Fibroblast of pulmonary artery (primary cell): Measurements from ENCODE around the gene SPSB1.

Experiments used
- DNase-seq: peaks from one replicate; pipeline ENCODE4 v3.0.0-alpha.2; 2010; ENCODE audit warnings: low read depth
- H3K4me3 ChIP-seq: replicated peaks from 2 replicates; pipeline ENCODE4 v1.5.1; 2011; ENCODE audit warnings: low read depth, mild to moderate bottlenecking, control low read depth, low read length, moderate library complexity
- TF ChIP-seq, protein P1 (sequence below): IDR thresholded peaks from 2 replicates; pipeline ENCODE4 v1.5.1; 2011; ENCODE audit warnings: mild to moderate bottlenecking, control low read depth, low read length, inconsistent platforms; ENCODE audit errors: missing control alignments

SPSB1 gene

DNA sequence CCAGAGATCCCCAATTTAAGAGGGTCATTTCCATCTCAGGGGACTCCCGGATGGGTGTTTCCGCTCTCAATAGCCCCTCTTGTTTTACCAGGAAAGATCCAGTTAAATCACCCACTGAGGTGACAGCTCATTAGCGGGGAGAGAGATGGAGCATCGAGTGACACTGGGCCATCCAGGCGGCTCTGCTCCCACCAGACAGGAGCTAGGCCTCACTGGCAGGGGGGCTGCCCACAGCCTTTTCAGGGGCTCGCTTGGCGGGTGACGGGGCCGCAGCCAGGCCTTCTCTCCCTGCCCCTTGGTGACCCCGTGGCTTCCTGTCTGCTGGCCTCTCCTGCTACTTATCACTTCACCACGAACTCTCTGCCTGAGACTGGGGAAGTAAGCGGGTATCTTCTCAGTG lies 26.7 kb upstream of the SPSB1 start:
- no peak overlapping the region for H3K4me3 ChIP-seq
- TF ChIP-seq, protein P1, sequence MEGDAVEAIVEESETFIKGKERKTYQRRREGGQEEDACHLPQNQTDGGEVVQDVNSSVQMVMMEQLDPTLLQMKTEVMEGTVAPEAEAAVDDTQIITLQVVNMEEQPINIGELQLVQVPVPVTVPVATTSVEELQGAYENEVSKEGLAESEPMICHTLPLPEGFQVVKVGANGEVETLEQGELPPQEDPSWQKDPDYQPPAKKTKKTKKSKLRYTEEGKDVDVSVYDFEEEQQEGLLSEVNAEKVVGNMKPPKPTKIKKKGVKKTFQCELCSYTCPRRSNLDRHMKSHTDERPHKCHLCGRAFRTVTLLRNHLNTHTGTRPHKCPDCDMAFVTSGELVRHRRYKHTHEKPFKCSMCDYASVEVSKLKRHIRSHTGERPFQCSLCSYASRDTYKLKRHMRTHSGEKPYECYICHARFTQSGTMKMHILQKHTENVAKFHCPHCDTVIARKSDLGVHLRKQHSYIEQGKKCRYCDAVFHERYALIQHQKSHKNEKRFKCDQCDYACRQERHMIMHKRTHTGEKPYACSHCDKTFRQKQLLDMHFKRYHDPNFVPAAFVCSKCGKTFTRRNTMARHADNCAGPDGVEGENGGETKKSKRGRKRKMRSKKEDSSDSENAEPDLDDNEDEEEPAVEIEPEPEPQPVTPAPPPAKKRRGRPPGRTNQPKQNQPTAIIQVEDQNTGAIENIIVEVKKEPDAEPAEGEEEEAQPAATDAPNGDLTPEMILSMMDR: no peak
- no peak for DNase-seq

DNA sequence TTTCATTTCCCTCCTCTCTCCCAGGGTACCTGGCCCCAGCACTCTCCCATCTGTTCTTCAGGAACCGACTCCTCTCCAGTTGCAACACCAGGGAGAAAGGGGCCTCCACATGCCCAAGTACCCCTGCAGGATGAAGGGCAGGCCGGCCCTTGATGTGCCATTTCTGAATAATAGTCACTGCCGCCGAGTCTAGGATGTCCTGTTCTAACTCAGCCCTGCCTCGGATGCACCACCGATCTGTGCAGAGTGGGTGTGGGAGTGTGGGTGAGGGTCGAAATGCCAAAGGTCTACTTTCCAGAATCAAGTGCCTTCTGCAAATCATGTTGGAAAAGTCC lies 25.4 kb upstream of the SPSB1 start:
- no peak for DNase-seq
- TF ChIP-seq, protein P1: no peak
- no peak overlapping the region for H3K4me3 ChIP-seq

DNA sequence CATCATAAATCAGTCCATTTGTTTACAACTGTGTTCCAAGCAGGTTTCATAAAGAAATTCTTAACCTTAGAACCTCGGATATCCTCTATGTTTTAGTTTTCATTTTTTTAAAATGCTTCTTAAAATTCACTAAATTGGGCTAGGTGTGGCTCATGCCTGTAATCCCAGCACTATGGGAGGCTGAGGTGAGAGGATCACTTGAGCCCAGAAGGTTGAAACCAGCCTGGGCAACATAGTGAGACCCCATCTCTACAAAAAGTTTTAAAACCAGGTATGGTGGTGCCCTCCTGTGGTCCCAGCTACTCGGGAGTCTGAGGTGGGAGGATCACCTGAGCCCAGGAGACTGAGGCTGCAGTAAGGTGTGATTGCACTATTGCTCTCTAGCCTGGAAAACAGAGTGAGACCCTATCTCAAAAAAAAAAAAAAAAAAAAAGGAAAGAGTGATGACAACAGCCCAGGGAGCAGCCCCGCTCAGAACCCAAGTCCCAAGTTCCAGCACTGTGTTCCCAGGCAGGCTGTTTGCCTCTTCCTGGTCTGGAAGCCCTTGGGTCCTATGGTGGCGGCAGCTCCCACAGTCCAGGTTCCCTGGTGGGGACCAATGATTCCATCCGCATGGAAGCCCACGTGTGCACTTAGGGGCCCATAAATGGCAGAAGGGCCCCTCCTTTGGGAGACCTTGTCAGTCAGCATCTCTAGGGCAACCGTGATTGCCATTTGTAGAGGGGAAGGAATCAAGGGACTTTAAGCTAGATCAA lies 24.7 kb upstream of the SPSB1 start:
- H3K4me3 ChIP-seq: no peak overlapping the region
- TF ChIP-seq, protein P1: no peak
- no peak for DNase-seq

DNA sequence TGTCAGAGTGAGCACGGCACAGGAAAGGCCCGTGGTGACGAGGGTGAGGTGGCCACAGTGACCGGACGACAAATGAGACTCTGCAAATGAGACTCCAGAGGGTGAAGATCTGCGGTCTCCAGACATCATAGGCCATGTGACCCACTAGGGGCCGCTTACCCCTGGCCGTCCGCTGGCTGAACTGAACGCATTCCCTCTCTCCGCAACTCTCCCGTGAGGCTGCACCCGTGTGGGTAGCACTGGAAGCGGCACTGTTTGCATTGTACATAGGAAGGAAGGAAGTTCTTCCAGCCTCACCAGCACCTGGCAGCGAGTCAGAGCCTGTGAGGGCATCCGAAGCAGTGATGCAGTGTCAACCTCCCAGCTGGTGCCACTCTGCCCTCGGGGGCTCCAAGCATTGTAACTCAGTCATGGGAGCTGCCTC lies 23.6 kb upstream of the SPSB1 start:
- no peak for DNase-seq
- H3K4me3 ChIP-seq: no peak overlapping the region
- TF ChIP-seq, protein P1: no peak

DNA sequence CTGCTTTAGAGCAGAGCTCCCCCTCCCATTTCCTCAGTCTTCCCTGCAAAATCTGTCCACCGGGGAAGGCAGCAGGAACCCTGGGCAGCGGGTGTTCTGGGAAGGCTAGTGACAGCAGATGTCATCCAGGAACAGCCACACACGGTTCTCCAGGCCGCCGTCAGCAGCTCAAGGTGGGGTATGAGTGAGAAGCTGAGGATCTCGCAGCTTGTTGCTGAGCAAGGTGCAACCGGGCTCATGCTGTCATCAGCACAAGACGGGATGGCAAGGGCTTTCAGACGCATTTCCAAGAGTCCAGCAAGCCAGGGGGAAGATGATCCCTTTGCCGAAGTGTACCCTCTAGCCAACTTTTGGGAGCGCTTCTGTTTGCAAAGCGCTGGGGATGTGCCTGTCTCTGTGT lies 23.0 kb upstream of the SPSB1 start:
- TF ChIP-seq, protein P1: no peak
- DNase-seq: no peak

DNA sequence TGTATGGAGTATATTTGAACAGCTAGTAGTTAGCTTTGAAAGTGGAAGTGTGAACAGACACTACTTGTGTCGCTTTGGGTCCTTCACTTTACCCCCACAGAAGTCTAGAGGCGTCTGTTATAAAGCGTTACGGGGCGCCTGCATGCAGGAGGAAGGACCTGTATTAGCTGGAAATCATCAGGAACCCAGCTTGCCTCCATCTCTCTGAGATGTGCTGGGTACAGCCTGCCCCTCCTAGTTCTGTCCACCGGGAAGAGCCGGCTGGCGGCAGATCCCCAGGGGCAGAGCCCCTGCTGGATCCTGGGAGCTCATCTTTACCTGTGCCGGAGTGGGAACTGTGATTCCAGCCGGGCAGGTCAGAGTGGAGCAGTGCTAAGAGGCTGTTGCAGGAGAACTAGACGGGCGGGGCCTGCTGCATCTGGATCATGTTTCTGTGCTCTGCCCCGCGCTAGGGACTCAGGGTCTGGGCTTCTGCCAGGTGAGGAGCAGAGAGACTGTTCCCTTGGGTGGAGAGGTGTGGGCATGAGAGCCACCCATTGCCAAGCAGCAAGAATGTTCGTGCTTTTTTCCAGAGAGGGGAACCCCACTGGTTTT lies 22.3 kb upstream of the SPSB1 start:
- TF ChIP-seq, protein P1: no peak
- H3K4me3 ChIP-seq: no peak overlapping the region
- DNase-seq: no peak

More for the DNA sequence above, 23.0 kb upstream of the SPSB1 start:
- H3K4me3 ChIP-seq: no peak overlapping the region

DNA sequence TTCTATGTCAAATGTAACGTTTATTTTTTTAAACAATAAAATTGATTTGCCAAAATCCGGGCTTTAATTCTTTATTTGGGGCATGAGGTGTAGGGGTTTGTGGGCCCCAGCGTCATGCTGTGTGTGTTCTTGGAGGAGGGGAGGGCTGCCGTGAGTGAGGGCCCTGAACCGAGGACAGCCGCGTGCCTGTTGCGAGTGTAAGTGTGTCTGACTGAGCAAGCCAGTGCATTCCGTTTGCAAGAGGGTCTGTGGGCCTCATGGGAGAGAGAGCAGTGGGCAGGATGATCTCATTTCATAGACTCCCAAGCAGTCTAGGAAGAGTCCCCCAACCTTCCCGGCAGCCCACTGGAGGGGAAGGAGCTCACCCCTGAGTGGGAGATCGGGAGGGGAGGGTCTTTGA lies 21.4 kb upstream of the SPSB1 start:
- DNase-seq: no peak
- TF ChIP-seq, protein P1: no peak
- no peak overlapping the region for H3K4me3 ChIP-seq
